ENCODE measurements around the gene ZMIZ1. TPM values are rescaled to one million over a fixed set of nuclear protein-coding genes. Genes with fewer than 3 reads are reported as not detected.

Gene ZMIZ1
- total RNA-seq, 1 experiment from 2014 or later, result 42.3 TPM

DNA sequence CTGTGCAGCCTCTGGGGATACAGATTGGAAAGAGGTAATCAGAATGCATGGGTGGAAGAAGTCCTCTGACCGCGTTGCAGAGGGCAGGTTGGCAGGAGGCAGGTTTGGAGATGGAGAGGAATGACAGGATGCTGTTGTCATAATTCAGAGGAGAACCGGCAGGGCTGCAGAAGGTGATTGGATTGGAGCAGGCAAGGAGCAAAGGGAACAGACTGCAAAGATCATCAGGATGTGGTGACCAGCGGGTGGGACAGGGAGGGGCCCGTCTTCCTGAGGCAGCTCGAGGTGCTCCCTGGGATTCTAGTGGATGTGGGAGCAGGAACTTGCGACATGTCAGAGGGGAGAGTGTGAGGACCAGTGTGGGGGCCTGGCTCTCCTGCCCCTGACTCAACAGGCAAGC lies 200.0 kb downstream of the ZMIZ1 start:
- Mint-ChIP-seq H3K36me3 (ENCODE audit: insufficient read depth, unreplicated experiment) (peaks cover 19% of the 10 kb centered on the region), H3K4me1 (ENCODE audit: low read depth, unreplicated experiment) (peaks cover 5% of the 10 kb centered on the region), H3K27me3 (ENCODE audit: insufficient read depth, unreplicated experiment) (no peaks in the 10 kb centered on the region), H3K4me3 (ENCODE audit: unreplicated experiment) (no peak overlapping the region), H3K27ac (ENCODE audit: unreplicated experiment) (peak overlapping the region; percentile 72), H3K9me3 (ENCODE audit: unreplicated experiment) (no peaks in the 10 kb centered on the region)
- intact Hi-C loops (cut with micrococcal nuclease; ENCODE audit: unreplicated experiment), result no loop called here
- Histone ChIP-seq H3K27me3 (replicated peaks; ENCODE audit: control insufficient read depth, insufficient read depth, low read length) (no peaks in the 10 kb centered on the region), H3K4me1 (peaks cover 5% of the 10 kb centered on the region; the same call in 1 of the 2 replicates), H3K4me3 (ENCODE audit: low read depth, low read length) (no peak overlapping the region), H3K36me3 (ENCODE audit: control insufficient read depth, insufficient read depth, low read length) (peaks cover 2% of the 10 kb centered on the region), H3K9me3 (no peaks in the 10 kb centered on the region)
- CTCF ChIA-PET, result no interaction called here
- DNase-seq, result no peak
- POLR2A ChIA-PET, result no interaction called here
- no peak for TF ChIP-seq CTCF (IDR thresholded peaks at IDR 0.05; ENCODE audit: insufficient read depth in 1 of 2, low read depth in 1 of 2, low read length in 1 of 2, severe bottlenecking in 1 of 2, unreplicated experiment in 1 of 2)
- no TSS peak for BruUV-seq (replicated peaks)

DNA sequence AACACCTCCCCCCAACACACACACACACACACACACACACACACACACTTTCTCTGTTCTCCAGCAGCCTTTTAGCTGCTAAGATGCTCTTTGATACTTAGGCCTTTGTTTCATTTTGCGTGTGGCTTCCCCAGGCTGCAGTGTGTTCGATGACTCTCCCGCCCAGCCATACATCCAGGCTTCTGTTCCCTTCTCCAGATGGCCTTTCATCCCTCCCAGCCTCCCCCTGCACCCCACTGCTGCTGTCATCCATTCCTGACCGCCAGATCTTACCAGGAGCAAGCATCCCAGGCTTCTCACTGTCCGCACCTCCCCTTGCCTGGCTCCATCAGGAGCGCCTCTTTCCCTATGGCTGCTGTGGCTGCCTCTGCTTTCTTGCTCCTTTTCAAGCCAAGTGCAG lies 200.7 kb downstream of the ZMIZ1 start:
- H3K4me1 Mint-ChIP-seq (ENCODE audit: low read depth, unreplicated experiment), result peaks cover 5% of the 10 kb centered on the region
- CTCF ChIA-PET, result interaction anchor here (0.6 kb wide), 2 partner anchors 67 to 179 kb away, joined by 3 read pairs; no protein-coding TSS in a partner anchor
- intact Hi-C loops (cut with micrococcal nuclease; ENCODE audit: unreplicated experiment), result no loop called here
- POLR2A ChIA-PET, result no interaction called here
- no peak for TF ChIP-seq CTCF (IDR thresholded peaks at IDR 0.05; ENCODE audit: insufficient read depth in 1 of 2, low read depth in 1 of 2, low read length in 1 of 2, severe bottlenecking in 1 of 2, unreplicated experiment in 1 of 2)
- Histone ChIP-seq H3K9me3 (no peaks in the 10 kb centered on the region), H3K27me3 (replicated peaks; ENCODE audit: control insufficient read depth, insufficient read depth, low read length) (no peaks in the 10 kb centered on the region), H3K36me3 (ENCODE audit: control insufficient read depth, insufficient read depth, low read length) (peaks cover 2% of the 10 kb centered on the region), H3K4me3 (ENCODE audit: low read depth, low read length) (no peak overlapping the region), H3K4me1 (peaks cover 4% of the 10 kb centered on the region; the same call in 1 of the 2 replicates)
- H3K27me3 Mint-ChIP-seq (ENCODE audit: insufficient read depth, unreplicated experiment), result no peaks in the 10 kb centered on the region
- no peaks in the 10 kb centered on the region for H3K9me3 Mint-ChIP-seq (ENCODE audit: unreplicated experiment)
- no peak for DNase-seq
- H3K27ac Mint-ChIP-seq (ENCODE audit: unreplicated experiment), result no peak overlapping the region
- H3K36me3 Mint-ChIP-seq (ENCODE audit: insufficient read depth, unreplicated experiment), result peaks cover 26% of the 10 kb centered on the region
- BruUV-seq (replicated peaks), result no TSS peak
- H3K4me3 Mint-ChIP-seq (ENCODE audit: unreplicated experiment), result no peak overlapping the region

GRCh38 chr10:79269969-79270368 lies 201.2 kb downstream of the ZMIZ1 start:
- ChIA-PET POLR2A (no interaction called here), CTCF (interaction anchor here (0.6 kb wide), 2 partner anchors 67 to 179 kb away, joined by 3 read pairs; no protein-coding TSS in a partner anchor)
- DNase-seq, result no peak
- peaks cover 5% of the 10 kb centered on the region for H3K4me1 Mint-ChIP-seq (ENCODE audit: low read depth, unreplicated experiment)
- no peak overlapping the region for H3K4me3 Mint-ChIP-seq (ENCODE audit: unreplicated experiment)
- intact Hi-C loops (cut with micrococcal nuclease; ENCODE audit: unreplicated experiment), result no loop called here
- Histone ChIP-seq H3K4me1 (no peaks in the 10 kb centered on the region), H3K27me3 (replicated peaks; ENCODE audit: control insufficient read depth, insufficient read depth, low read length) (no peaks in the 10 kb centered on the region), H3K9me3 (no peaks in the 10 kb centered on the region), H3K36me3 (ENCODE audit: control insufficient read depth, insufficient read depth, low read length) (peaks cover 2% of the 10 kb centered on the region), H3K4me3 (ENCODE audit: low read depth, low read length) (no peak overlapping the region)
- no peaks in the 10 kb centered on the region for H3K9me3 Mint-ChIP-seq (ENCODE audit: unreplicated experiment)
- BruUV-seq (replicated peaks), result no TSS peak
- H3K27ac Mint-ChIP-seq (ENCODE audit: unreplicated experiment), result no peak overlapping the region
- no peaks in the 10 kb centered on the region for H3K27me3 Mint-ChIP-seq (ENCODE audit: insufficient read depth, unreplicated experiment)
- no peak for TF ChIP-seq CTCF (IDR thresholded peaks at IDR 0.05; ENCODE audit: insufficient read depth in 1 of 2, low read depth in 1 of 2, low read length in 1 of 2, severe bottlenecking in 1 of 2, unreplicated experiment in 1 of 2)
- peaks cover 27% of the 10 kb centered on the region for H3K36me3 Mint-ChIP-seq (ENCODE audit: insufficient read depth, unreplicated experiment)

All from Caco-2 (cell line).